ENCODE measurements around the gene CSNK1D.
A peak's percentile ranks its signal among the peaks of the same experiment; 100 is the strongest.

GRCh38 chr17:82297280-82297713 lies 23.8 kb upstream of the CSNK1D start:
- TF ChIP-seq CTCF (IDR thresholded peaks at IDR 0.05), result no peak
- TF ChIP-seq POLR2A (IDR thresholded peaks at IDR 0.05), result peak; percentile 34 to 82

All from adrenal gland (tissue), 5 donors.